Measurements from ENCODE around the gene TM9SF3. TPM values are rescaled to one million over a fixed set of nuclear protein-coding genes. Genes with fewer than 3 reads are reported as not detected.

Gene TM9SF3
- 65.2 to 87.3 TPM (median 75.8 TPM) in 5 replicates for total RNA-seq (2022; extraction: Qiagen RNA extraction)

DNA sequence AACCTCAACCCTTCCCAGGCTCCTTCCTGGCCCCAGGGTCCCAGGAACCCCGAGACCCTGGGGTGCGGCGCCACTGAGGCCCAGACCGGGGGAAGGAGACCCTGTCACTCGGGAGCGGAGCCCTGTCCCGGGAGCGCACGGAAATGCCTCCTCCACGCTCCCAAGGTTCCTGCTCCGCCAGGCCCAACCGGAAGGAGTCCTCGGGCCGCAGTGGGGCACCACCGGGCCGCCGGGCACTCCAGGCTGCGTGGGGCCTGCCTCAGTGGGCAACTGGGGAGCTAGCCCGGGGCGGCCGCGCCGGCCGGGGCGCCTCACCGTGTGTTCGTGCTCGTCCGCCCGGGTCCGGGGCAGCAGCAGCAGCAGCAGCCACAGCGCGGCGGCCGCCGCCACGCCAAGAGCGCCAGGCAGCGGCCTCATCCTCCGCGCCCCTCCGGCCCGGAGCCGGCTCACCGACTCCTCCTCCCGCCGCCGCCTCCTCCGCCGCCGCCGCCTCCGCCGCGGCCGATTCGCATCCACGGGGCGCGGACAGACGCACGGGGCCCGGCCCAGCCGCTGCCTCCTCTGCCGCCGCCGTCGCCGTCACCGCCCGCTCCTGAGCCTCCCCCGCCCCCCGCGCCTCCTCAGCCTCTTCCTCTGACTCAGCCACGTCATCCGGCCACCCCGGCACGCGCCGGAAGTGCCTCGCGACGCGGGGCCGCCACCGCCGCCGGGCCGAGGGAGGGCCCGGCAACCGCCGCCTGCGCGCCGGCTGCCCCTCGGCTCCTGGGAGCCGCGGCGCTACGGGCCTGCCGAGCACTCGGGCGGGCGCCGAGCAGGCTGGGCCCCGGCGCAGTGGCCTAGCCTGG, at the start of gene TM9SF3:
Gene TM9SF3 (minus strand): TSS at position 594 of the 845 bp plus-strand sequence. CDS start 177 bp downstream, at position 417.

GRCh38 chr10:96513698-96514561, 72.9 kb downstream of the TM9SF3 start, which contains the start of gene TLL2:
Gene TLL2, minus strand, starts transcription at chr10:96513926. Its CDS starts 241 bp downstream, at chr10:96513685.

Other genes with a start within 250 kb of the TM9SF3 start
- gene OPALIN, start 228.0 kb downstream of the TM9SF3 start, total RNA-seq (2022; extraction: Qiagen RNA extraction): not detected in 5 replicates
- 0.06 to 0.12 TPM (median 0.07 TPM) in 5 replicates for gene TLL2, start 73.1 kb downstream of the TM9SF3 start, total RNA-seq (2022; extraction: Qiagen RNA extraction)
- 0.55 to 0.90 TPM (median 0.58 TPM) in 5 replicates for gene PIK3AP1, start 133.5 kb upstream of the TM9SF3 start, total RNA-seq (2022; extraction: Qiagen RNA extraction)
- 6.6 to 9.4 TPM (median 8.5 TPM) in 5 replicates for gene LCOR, start 245.3 kb upstream of the TM9SF3 start, total RNA-seq (2022; extraction: Qiagen RNA extraction)

All from A549 treated with AZD2906 at 1 μM for 4 hours (cell line).